ENCODE measurements around the gene GPR108.

GPR108 gene

DNA sequence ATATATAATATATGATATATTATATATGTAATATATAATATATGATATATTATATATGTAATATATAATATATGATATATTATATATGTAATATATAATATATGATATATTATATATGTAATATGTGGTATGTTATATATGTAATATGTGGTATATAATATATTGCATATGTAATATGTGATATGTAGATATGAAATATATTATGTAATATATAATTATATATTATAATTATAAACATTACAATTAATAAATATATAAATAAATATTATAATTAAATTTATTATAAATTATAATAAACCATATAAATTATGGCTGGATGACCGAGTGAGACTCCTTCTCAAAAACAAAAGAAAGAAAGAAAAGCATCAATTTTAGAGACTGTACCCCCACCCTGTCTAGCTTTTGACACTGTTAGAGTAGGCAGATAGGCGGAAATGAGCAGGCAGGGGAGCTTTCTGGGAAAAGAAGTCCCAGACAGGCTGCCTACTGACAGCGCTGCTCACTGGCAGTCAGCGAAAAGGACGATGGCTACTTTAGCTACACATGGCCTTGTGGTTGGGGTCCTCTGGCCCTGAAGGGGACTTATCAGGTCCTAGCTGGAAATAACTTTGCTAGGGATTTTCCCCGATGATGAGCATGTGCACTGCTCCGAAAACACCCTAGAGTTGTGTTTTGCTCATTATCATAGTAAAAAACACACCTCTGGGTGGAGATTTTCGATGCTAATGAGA is 36.6 kb downstream of the GPR108 start:
- DNase-seq, result no peak

DNA sequence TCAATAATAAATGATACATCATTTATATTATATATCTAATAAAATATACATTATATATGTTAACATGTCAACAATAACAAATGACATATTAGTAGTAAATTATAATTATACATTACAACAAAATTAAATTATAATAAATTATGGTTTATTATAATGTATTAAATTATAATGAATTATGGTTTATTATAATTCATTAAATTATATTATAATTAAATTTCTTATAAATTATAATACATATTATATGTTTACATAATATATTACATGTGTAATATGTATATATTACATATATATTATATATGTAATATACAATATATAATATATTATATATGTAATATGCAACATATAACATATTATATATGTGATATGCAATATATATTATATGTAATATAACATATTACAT is 37.4 kb downstream of the GPR108 start:
- DNase-seq, result no peak

DNA sequence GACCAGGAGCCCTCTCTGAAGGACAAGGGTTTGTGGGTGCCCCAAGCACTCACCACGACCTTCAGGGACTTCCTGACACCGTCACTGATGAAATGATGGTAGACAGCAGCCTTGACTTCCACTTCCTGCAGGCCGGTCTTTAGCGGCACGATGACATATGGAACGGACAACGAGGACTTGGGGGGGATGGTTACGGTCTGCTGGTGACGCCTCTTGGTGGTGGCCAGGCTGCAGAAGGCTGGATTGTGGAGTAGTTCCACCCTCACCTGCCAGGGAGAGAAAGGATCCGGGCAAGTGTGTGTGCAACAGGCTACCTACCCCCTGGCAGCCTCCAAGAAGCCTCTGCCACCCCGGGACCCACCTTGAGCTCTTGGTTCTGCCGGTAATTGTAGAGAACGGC is 40.1 kb downstream of the GPR108 start:
- no peak for DNase-seq

DNA sequence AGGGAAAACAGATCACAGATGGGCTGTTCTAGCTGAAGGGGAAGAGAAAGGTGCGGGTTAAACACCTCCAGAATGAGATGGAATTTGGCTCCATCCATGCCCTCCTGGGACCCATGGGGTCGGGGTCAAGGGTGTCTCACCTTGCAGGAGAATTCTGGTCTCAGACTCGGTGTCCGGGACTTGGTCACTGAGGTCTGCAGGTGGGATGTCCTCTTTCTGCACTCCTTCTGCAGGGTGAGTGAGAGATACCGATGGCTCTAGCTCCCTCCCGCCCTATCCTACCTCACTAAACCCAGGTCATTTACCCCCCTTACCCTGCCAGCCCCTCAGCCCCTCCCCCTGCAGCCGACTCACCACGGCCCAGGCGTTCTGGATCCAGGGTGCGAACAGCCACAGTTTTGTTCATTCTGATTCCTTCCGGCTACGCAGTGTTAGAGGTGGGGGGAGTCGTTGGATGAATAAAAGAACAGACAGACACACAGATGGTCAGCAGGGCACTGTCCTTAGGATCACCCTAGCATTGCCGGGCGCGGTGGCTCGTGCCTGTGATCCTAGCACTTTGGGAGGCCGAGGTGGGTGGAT is 41.0 kb downstream of the GPR108 start:
- no peak for DNase-seq

DNA sequence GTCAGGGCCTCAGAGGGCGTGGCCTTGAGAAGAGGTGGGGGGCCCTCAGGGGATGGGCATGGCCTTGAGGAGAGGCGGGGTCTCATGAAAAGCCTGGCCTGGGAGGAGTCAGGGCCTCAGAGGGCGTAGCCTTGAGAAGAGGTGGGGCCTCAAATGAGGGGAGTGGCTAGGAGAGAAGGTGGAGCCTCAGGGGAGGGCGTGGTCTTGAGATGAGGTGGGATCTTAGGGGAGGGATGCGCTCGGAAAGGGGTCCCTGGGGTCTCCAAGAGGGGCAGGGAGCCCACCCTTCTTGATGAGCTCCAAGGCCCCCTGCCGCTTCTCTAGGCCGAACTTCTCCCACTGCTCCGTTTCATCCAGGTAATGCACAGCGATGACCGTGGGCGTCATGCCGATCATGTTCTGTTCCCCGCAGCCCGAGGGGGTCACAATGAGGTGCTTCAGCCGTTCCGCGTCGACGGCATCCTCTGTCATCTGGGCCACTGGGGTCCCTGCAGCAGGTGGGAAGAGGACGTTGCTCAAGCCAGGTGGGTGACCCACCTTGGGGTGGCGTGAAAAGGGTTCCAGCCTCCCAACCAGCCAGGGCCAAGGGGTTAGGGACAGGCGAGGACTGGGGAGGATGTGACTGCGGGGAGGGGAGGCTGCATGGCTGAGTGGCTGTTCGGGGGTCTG is 43.1 kb downstream of the GPR108 start:
- no peak for DNase-seq

DNA sequence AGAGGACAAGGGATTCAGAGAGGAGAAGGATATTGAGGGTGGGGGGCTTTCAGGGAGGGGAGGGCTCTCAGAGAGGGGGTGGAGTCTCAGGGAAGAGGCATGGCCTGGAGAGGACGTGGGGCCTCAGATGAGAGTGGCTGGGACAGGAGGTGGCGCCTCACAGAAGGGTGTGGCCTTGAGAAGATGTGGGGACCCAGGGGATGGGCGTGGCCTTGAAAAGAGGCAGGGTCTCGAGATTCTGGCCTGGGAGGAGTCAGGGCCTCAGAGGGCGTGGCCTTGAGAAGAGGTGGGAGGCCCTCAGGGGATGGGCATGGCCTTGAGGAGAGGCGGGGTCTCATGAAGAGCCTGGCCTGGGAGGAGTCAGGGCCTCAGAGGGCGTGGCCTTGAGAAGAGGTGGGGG is 43.7 kb downstream of the GPR108 start:
- no peak for DNase-seq

DNA sequence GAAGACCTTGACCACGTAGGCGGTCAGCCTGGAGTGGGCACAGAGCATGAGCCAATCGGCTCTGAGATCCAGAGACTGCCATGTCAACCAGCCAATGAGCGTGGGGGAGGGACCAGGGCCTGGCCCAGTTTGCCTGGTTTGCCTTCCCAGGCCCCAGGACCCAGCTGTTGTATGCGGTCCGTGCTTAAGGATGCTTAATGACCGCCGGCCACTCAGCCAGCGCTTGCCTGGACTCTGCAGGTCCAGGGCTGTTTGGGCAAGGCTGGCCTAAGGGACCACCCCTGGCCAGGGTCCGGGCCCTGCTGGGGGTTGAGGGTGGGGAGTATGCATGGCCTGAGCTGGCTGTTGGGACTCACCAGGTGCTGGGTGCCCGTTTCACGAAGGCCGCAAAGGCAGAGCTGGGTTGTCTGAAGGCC is 44.3 kb downstream of the GPR108 start:
- DNase-seq, result no peak

DNA sequence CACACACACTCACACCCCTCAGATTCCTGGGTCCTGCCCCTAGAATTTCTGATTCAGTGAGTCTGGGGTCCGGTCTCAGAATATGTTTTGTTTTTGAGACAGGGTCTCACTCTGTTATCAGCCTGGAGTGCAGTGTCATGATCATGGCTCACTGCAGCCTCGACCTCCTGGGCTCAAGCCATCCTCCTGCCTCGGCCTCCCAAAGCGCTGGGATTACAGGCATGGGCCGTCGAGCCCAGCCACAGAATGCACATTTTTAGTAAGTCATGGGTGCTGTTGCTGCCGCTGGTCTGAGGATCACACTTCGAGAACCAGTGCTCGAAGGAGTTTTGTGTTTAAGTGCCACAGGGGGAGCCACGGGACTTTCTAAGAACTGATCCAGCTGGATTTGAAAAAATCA is 45.4 kb downstream of the GPR108 start:
- no peak for DNase-seq

DNA sequence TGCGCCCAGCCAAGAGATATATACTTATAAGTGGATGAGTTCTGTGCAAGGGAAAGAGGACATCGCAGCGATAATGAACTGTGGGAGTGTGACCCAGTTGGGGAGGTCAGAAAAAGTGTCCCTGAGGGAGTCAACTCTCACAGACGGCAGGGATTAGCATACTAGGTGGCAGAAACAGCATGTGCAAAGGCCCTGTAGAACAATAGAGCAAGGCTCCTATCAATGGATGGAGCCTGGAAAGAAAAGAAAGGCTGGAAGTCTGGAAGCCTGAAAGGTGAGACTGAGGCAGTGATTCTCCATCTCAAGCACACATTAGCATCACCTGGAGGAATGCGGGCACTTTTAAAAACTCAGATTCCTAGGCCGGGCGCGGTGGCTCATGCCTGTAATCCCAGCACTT is 46.0 kb downstream of the GPR108 start:
- no peak for DNase-seq

DNA sequence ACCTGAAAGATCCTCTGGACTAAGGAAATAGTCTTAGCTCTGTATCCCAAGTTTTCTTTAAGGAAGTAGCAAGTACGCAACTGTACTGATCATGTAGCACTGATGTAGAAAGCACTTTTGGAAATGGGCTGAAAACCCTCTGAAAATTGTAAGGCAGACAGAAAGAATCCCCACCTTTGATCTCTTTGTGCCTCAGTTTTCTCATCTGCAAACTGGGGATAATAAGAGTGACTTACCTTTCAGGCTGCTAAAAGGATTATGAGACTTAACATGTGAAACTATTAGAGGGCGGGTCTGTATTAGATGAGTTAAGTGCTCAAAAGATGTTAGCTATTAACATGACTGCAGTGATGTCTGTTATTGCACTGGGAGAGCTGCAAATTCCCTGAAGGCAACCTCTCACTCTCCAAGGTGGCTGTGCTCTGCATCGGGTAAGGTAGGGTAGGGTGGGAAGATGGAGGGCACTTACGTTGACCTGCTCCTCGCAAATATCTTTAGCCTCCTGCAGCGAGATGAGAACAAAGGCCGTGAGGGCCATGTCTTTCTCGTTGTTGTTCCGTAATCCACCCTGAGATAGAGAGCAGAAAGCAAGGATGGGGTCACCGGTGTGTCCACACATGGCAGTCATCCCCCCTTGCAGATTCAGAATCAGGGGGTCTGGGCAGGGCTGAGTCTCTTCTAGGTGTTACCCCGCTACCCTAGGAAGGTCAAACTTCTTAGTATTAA is 47.1 kb downstream of the GPR108 start:
- DNase-seq, result no peak

DNA sequence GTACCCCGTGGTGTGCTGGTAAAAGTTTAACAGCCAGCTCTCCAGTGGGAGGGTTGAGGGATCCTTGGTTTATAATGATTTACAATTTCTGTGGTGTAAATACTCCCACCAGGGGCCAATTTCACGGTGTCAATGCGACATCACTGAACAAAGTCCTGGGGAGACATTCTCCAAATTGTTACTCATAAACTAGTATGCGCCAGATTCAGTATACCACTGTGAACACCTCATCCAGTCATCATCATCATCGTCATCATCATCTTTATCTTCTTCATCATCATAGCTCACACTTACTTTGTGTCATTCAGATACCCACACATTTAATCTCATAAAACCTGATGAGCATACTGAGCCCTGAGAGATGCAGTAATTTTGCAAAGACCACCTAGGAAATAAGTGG is 50.3 kb downstream of the GPR108 start:
- no peak for DNase-seq

DNA sequence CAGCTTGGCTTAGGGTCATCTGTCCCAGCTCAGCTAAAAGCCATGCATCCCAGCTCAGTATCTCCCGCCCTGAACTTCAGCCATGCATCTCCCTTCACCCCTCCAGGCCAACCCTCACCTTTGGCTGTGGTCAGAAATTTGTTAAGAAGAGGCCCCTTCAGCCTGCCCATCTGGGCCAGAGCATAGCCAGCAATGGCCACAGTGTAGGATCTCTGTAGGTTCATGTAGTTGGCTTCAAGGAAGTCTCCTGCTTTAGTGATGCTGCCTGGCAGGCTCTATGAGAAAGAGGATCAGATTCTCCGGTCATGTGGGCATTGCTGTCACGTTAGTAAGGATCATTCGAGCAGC is 50.8 kb downstream of the GPR108 start:
- no peak for DNase-seq

DNA sequence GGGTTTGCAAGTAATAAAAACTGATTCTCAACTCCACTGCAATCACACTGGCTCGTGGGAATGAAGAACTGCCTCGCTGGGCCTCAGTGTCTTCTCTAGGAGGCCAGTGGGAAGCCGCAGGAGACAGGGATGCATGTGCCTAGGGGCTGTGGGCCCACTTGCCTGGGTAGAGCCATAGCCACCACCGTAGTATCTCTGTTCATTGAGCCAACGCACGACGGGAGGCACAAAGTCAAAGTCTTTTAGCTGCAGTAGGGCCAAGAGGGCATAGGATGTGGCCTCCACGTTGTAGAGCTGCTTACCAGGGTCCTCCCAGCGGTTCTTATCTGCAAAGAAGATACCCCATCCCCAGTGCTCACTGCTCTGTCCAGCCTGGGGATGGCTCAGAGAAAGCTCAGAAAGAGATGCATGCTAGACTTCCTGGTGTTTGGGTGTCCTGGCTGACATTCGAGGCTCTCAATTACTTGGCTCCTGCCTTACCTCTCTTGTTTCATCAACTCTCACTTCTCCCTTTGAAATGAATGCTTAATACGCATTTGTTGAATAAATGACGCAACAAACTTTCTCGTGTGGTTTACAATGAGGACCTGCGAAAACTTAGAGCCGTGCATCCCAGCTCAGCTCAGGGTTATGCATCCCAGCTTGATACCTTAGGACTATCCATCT is 51.3 kb downstream of the GPR108 start:
- no peak for DNase-seq

DNA sequence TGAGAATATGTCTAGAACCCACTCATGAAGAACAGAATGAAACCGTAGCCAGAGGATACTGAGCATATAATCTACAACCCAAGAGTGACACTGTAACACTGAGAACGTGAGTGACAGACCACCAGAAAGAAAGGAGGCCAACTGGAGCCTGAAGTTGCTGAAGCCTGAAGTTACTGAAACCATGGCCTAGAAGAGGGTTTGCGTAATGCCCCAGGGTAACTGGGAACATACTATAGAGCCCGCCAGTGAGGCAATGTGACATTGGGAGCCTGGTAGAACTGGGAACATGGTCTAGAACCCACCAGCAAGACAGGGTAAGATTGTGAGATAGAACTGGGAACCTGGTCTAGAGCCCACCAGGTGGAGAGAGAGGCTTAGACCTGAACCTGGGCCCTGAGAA is 51.9 kb downstream of the GPR108 start:
- DNase-seq, result no peak

DNA sequence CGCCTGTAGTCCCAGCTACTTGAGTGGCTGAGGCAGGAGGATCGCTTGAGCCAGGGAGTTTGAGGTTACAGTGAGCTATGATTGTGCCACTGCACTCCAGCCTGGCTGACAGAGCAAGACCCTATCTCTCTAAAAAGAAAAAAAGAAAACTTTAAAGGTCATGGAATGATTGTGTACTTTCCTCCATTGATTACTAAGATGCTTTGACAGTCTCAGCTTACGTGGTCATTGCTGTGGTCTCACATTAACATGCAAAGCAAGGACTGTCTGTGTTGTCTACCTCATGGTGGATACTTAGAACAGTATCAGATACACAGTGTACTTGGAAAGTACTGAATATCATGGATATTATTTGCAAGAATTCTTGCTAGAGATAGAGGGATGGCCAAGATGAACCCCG is 53.4 kb downstream of the GPR108 start:
- no peak for DNase-seq

DNA sequence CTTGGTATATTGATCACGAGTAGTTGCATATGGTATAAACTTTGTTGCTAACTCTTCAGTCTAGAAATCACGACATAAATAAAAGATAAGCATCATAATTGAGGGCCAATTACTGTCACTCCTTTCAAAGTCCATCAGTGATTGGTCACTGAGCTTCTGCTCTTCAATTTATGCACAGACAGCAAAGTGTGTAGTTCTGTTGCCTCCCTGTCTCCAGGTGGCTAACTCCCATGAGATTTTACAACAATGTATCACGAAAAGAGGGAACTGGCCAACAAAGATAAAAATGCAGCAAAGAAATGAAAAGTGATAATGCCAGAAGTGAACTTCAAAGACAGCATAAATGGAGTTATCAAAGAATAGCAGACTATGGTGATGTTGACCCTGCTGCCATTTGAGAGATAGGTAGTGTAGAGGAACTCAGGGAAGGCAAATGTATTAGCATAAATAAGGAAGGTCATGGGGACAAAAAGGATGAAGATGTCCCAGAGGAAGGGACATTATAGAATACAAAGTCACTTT is 54.7 kb downstream of the GPR108 start:
- DNase-seq, result no peak

DNA sequence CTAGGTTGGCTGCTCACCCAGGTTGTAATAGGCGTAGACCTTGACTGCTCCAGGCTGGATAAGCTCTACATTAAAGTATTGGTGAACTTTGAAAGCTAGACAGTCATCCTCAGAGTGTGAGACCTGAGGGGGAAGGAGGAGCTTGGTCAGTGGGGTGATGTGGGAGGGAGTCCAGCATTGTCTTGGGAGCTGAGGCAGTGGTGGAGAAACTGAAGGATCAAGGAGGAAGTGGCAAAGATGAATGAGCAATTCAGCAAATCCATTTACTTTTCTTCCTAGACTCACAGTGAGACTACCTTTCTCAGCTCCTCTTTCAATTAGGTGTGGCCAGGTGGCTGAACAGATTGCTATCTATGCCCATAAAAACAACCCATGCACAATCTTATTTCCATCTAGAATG is 57.2 kb downstream of the GPR108 start:
- DNase-seq, result no peak

All from Kasumi-1 (cell line).